Hepatocyte (in vitro differentiated cells): ENCODE data around the gene GGNBP2. TPM values are rescaled to one million over a fixed set of nuclear protein-coding genes. Genes with fewer than 3 reads are reported as not detected.

Source experiments
- DNase-seq: peaks from one replicate; pipeline ENCODE4 v3.0.0-alpha.2; 2016; ENCODE audit warnings: low spot score
- H2AFZ ChIP-seq: fragments of 200-600 bp; sonication (generic); 2 replicates; pipeline ENCODE4 v1.6.0; 2016; ENCODE audit warnings: antibody characterized with exemption, mild to moderate bottlenecking
- H3K27ac ChIP-seq: fragments of 200-600 bp; sonication (generic); 2 replicates; pipeline ENCODE4 v1.5.1; 2016; ENCODE audit warnings: mild to moderate bottlenecking
- H3K27me3 ChIP-seq: fragments of 200-600 bp; sonication (generic); 2 replicates; pipeline ENCODE4 v1.6.1; 2016
- H3K36me3 ChIP-seq: fragments of 200-600 bp; sonication (generic); replicated peaks from 2 replicates; pipeline ENCODE4 v1.5.1; 2016; ENCODE audit warnings: low read depth; ENCODE audit not compliant: insufficient read depth
- H3K4me1 ChIP-seq: fragments of 200-600 bp; sonication (generic); 2 replicates; pipeline ENCODE4 v1.5.1; 2016; ENCODE audit warnings: mild to moderate bottlenecking, moderate library complexity; ENCODE audit not compliant: insufficient read depth
- H3K4me2 ChIP-seq: fragments of 200-600 bp; sonication (generic); 2 replicates; pipeline ENCODE4 v1.6.0; 2016
- H3K4me3 ChIP-seq: fragments of 200-600 bp; sonication (generic); 2 replicates; pipeline ENCODE4 v1.5.1; 2016; ENCODE audit warnings: mild to moderate bottlenecking
- H3K79me2 ChIP-seq: fragments of 200-600 bp; sonication (generic); 2 replicates; pipeline ENCODE4 v1.6.0; 2017; ENCODE audit warnings: mild to moderate bottlenecking
- H3K9me2 ChIP-seq: fragments of 200-600 bp; sonication (generic); replicated peaks from 2 replicates; pipeline ENCODE4 v1.6.0; 2017; ENCODE audit warnings: mild to moderate bottlenecking; ENCODE audit not compliant: insufficient read depth
- H3K9me3 ChIP-seq: fragments of 200-600 bp; sonication (generic); 2 replicates; pipeline ENCODE4 v1.5.1; 2016; ENCODE audit warnings: low read depth, mild to moderate bottlenecking
- H4K20me1 ChIP-seq: fragments of 200-600 bp; sonication (generic); 2 replicates; pipeline ENCODE4 v1.6.0; 2016; ENCODE audit warnings: mild to moderate bottlenecking; ENCODE audit not compliant: insufficient read depth, poor library complexity, severe bottlenecking
- CTCF ChIP-seq: fragments of 200-600 bp; sonication (generic); IDR thresholded peaks from 2 replicates; pipeline ENCODE4 v1.5.1; 2016; ENCODE audit warnings: antibody characterized with exemption, mild to moderate bottlenecking; ENCODE audit not compliant: poor library complexity
- EZH2 ChIP-seq: fragments of 200-600 bp; sonication (generic); IDR thresholded peaks from 2 replicates; pipeline ENCODE4 v1.6.1; 2016; ENCODE audit warnings: antibody characterized with exemption, mild to moderate bottlenecking, borderline replicate concordance
- EZH2phosphoT487 ChIP-seq: fragments of 200-600 bp; sonication (generic); IDR thresholded peaks from one replicate; pipeline ENCODE4 v1.6.1; 2018; ENCODE audit warnings: antibody characterized with exemption, mild to moderate bottlenecking, low read depth, moderate library complexity; ENCODE audit not compliant: unreplicated experiment, severe bottlenecking
- WGBS: methylation state at CpG from one replicate; pipeline ENCODE4 v1.1.6; 2016; ENCODE audit warnings: low lambda C conversion rate; ENCODE audit errors: missing lambda C conversion rate; 5-methylcytosine and 5-hydroxymethylcytosine counted together
- polyA plus RNA-seq: library from polyadenylated mRNA; unstranded; fragments of >200 nt; fragmentation: Nextera tagmentation; extraction: Ambion mirVana; gene quantifications from 2 replicates; pipeline ENCODE4 v1.2.1, GENCODE V29; 2016
- total RNA-seq: library from RNA; depleted of rRNA; stranded (reverse); fragments of >200 nt; gene quantifications from 2 replicates; pipeline ENCODE4 v1.2.3, GENCODE V29; 2014

Gene GGNBP2
- total and polyA plus RNA-seq, 2 experiments from 2014 or later = 52.2 to 79.9 TPM

DNA sequence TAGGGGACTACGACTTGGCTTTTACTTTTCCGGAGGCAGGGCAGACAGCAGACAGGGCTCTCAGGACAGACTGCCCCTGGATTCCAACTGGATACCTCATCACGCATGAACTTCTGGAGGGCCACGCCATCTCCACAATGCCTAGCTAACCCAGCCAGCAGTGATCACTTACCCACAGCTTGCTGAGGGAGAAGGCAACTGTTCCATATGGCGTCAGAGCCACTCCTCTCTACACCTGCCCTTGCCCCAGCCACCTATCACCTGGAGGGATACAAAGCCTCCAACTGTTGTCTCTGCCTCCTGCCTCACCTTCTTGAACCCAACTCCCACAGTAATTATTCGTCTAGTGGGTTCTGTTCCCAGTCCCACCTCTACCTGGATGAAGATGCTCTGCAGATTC lies 18.8 kb upstream of the GGNBP2 start:
- Histone ChIP-seq H3K4me1 (no peaks in the 10 kb centered on the region), H3K4me3 (no peak overlapping the region), H3K27me3 (no peaks in the 10 kb centered on the region), H3K9me2 (no peaks in the 10 kb centered on the region), H3K36me3 (no peaks in the 10 kb centered on the region), H3K4me2 (no peak overlapping the region), H2AFZ (no peak overlapping the region), H3K27ac (no peak overlapping the region), H4K20me1 (no peaks in the 10 kb centered on the region), H3K9me3 (no peaks in the 10 kb centered on the region), H3K79me2 (no peaks in the 10 kb centered on the region)
- TF ChIP-seq EZH2phosphoT487 (no peak), EZH2 (no peak), CTCF (no peak)
- WGBS = 94% methylated on average over 6 of the region's 6 CpGs
- no peak for DNase-seq

GRCh38 chr17:36527621-36528250 lies 17.0 kb upstream of the GGNBP2 start:
- Histone ChIP-seq H3K4me1 (no peaks in the 10 kb centered on the region), H4K20me1 (no peaks in the 10 kb centered on the region), H3K79me2 (no peaks in the 10 kb centered on the region), H2AFZ (no peak overlapping the region), H3K27ac (no peak overlapping the region), H3K4me3 (no peak overlapping the region), H3K9me3 (no peaks in the 10 kb centered on the region), H3K36me3 (no peaks in the 10 kb centered on the region), H3K9me2 (no peaks in the 10 kb centered on the region), H3K27me3 (no peaks in the 10 kb centered on the region), H3K4me2 (no peak overlapping the region)
- no peak for DNase-seq
- TF ChIP-seq CTCF = no peak
- TF ChIP-seq EZH2 = no peak
- TF ChIP-seq EZH2phosphoT487 = no peak
- WGBS = 96% methylated on average over 7 of the region's 7 CpGs

GRCh38 chr17:36529121-36529520 lies 15.6 kb upstream of the GGNBP2 start:
- H4K20me1 ChIP-seq = no peaks in the 10 kb centered on the region
- no peaks in the 10 kb centered on the region for H3K9me2 ChIP-seq
- peaks cover 4% of the 10 kb centered on the region for H3K79me2 ChIP-seq
- H2AFZ ChIP-seq = no peak overlapping the region
- no peaks in the 10 kb centered on the region for H3K36me3 ChIP-seq
- H3K9me3 ChIP-seq = no peaks in the 10 kb centered on the region
- H3K27me3 ChIP-seq = no peaks in the 10 kb centered on the region
- no peak overlapping the region for H3K4me3 ChIP-seq
- H3K4me1 ChIP-seq = peaks cover 5% of the 10 kb centered on the region
- H3K4me2 ChIP-seq = no peak overlapping the region
- no peak overlapping the region for H3K27ac ChIP-seq
- no peak for DNase-seq
- TF ChIP-seq EZH2phosphoT487 (no peak), EZH2 (no peak)

DNA sequence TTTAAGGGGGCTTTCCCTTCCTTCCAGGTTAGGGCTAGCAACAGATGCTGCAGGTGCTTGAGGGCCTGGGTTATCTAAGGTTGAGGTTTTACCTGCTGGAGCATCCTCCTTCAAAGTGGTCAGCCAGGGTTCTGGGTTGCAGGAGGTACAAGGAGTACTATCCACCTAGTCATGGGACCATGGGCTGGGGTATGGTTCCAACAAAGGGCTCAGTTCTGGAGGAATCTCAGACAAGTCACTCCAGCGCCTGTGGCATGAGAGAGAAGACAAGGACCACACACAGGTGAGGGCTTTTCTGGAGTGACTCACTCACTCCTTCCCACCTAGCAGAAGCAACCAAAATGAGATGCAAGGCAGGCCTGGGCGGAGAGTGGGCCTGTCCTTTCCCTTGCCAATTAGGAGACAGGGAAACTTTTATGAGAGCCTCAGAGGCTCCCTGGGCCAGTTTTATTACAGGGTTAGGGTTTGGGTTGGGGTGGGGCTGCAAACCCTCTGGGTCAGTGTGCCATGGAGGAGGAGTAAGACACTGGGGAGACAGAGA lies 12.2 kb upstream of the GGNBP2 start:
- peaks cover 13% of the 10 kb centered on the region for H3K79me2 ChIP-seq

More for the DNA sequence above, 12.2 kb upstream of the GGNBP2 start:
- Histone ChIP-seq H3K4me3 (no peak overlapping the region), H3K9me3 (no peaks in the 10 kb centered on the region), H3K4me2 (no peak overlapping the region), H3K36me3 (no peaks in the 10 kb centered on the region), H2AFZ (no peak overlapping the region), H3K27me3 (no peaks in the 10 kb centered on the region), H3K9me2 (no peaks in the 10 kb centered on the region), H3K4me1 (peaks cover 11% of the 10 kb centered on the region), H3K27ac (no peak overlapping the region), H4K20me1 (no peaks in the 10 kb centered on the region)
- 96% methylated on average over 2 of the region's 2 CpGs for whole genome bisulfite sequencing
- TF ChIP-seq EZH2phosphoT487 (no peak), CTCF (no peak), EZH2 (no peak)
- no peak for DNase-seq
